K562 (cell line): Measurements from ENCODE around the gene RPS6KL1. TPM values are rescaled to one million over a fixed set of nuclear protein-coding genes. Genes with fewer than 3 reads are reported as not detected.
A peak's percentile ranks its signal among the peaks of the same experiment; 100 is the strongest.

Experiments
- ATAC-seq: fragments of 200-7000 bp; cut with Tn5 transposase; 3 replicates; pipeline ENCODE4 v1.9.1; 2020; ENCODE audit warnings: moderate library complexity
- BruUV-seq: library from RNA; stranded (reverse); fragments of 400-500 nt; replicated peaks from 2 replicates; lab custom pipeline; 2021; lab: Mats Ljungman, UMichigan
- CTCF ChIA-PET: fragments of 300-600 bp; formaldehyde crosslinking; extraction: SDS; loops from one replicate; lab custom pipeline; 2021; ENCODE audit warnings: low intra/inter-chr PET ratio; lab: Yijun Ruan, JAX
- POLR2A ChIA-PET: fragments of 300-600, 350-650 bp; sonication (Branson Sonifier 250); formaldehyde crosslinking; extraction: SDS; loops from one replicate; lab custom pipeline; 2021; ENCODE audit warnings: antibody characterized with exemption, inconsistent platforms; lab: Yijun Ruan, JAX
- DNase-seq, 4 experiments: peaks; one replicate each; pipeline versions ENCODE4 v3.0.0 to v3.0.0-alpha.2; 2011 to 2018; ENCODE audit warnings: low spot score in 3 of 4, mixed read lengths in 3 of 4; ENCODE audit errors: extremely low read depth in 1 of 4
- FAIRE-seq: peaks from 2 replicates; lab custom pipeline; 2011; peaks lifted over from hg19 to GRCh38; lab: Jason Lieb, UNC
- H2AFZ ChIP-seq: 2 replicates; pipeline ENCODE4 v1.6.0; 2011; ENCODE audit warnings: low read depth, low read length, control low read depth, inconsistent platforms
- H3K27ac ChIP-seq: fragments of 200-600 bp; 3 replicates; pipeline ENCODE4 v1.8.0; 2011; ENCODE audit warnings: low read depth, mild to moderate bottlenecking, control low read depth, inconsistent platforms, low read length, moderate library complexity, mixed read lengths; ENCODE audit errors: extremely low read depth
- H3K27me3 ChIP-seq, 2 experiments: fragments of 300-600 bp in 1 of 2; 2 replicates in 1 of 2; 3 replicates in 1 of 2; pipeline versions ENCODE4 v1.6.0 to v1.8.0; 2011; ENCODE audit warnings: inconsistent platforms in 2 of 2, low read length in 2 of 2, mild to moderate bottlenecking in 1 of 2, mixed read lengths in 1 of 2, moderate library complexity in 1 of 2; ENCODE audit not compliant: control insufficient read depth in 2 of 2, insufficient read depth in 2 of 2
- H3K36me3 ChIP-seq: fragments of 300-600 bp; 3 replicates; pipeline ENCODE4 v1.8.0; 2011; ENCODE audit warnings: mild to moderate bottlenecking, low read length, inconsistent platforms; ENCODE audit not compliant: control insufficient read depth, insufficient read depth
- H3K4me1 ChIP-seq, 2 experiments: fragments of 200-600 bp in 1 of 2; replicated peaks in 1 of 2; 2 replicates in 1 of 2; 3 replicates in 1 of 2; pipeline versions ENCODE4 v1.5.1 to v1.8.0; 2011; ENCODE audit warnings: inconsistent platforms in 2 of 2, low read length in 2 of 2, mild to moderate bottlenecking in 1 of 2, mixed read lengths in 1 of 2, moderate library complexity in 1 of 2; ENCODE audit not compliant: control insufficient read depth in 2 of 2, insufficient read depth in 2 of 2
- H3K4me2 ChIP-seq: 2 replicates; pipeline ENCODE4 v1.6.1; 2011; ENCODE audit warnings: low read length, control low read depth, inconsistent platforms, mixed read lengths; ENCODE audit not compliant: insufficient read depth
- H3K4me3 ChIP-seq: fragments of 200-600 bp; sonication (generic), shearing (Covaris generic); 2 replicates; pipeline ENCODE4 v1.5.1; 2016; ENCODE audit warnings: control low read depth, inconsistent platforms
- H3K79me2 ChIP-seq: fragments of 200-600 bp; 3 replicates; pipeline ENCODE4 v1.8.0; 2011; ENCODE audit warnings: low read length, inconsistent platforms; ENCODE audit not compliant: control insufficient read depth, insufficient read depth
- H3K9ac ChIP-seq, 2 experiments: 2 replicates each; pipeline versions ENCODE4 v1.6.0 to v1.6.1; 2011; ENCODE audit warnings: low read depth in 2 of 2, low read length in 2 of 2, control low read depth in 1 of 2, inconsistent platforms in 1 of 2, mild to moderate bottlenecking in 1 of 2, mixed read lengths in 1 of 2; ENCODE audit not compliant: insufficient read depth in 1 of 2
- H3K9me1 ChIP-seq: one replicate; pipeline ENCODE4 v1.6.0; 2011; ENCODE audit warnings: inconsistent platforms, mild to moderate bottlenecking, low read length, moderate library complexity; ENCODE audit not compliant: control insufficient read depth, insufficient read depth
- H3K9me3 ChIP-seq: replicated peaks from 2 replicates; pipeline ENCODE4 v1.5.1; 2011; ENCODE audit warnings: low read depth, low read length, inconsistent platforms; ENCODE audit not compliant: control insufficient read depth, insufficient read depth
- H4K20me1 ChIP-seq: replicated peaks from 2 replicates; pipeline ENCODE4 v1.6.1; 2011; ENCODE audit warnings: low read length, inconsistent platforms, mixed read lengths; ENCODE audit not compliant: control insufficient read depth, insufficient read depth
- ARID1B ChIP-seq: fragments of 450-650 bp; IDR thresholded peaks from 2 replicates; pipeline ENCODE4 v1.6.1; 2016; ENCODE audit warnings: antibody characterized with exemption, mild to moderate bottlenecking, inconsistent platforms
- ATF3 ChIP-seq, 2 experiments: fragments of 450-650 bp in 1 of 2; sonication (generic) in 1 of 2; formaldehyde crosslinking in 1 of 2; IDR thresholded peaks in 1 of 2; conservative IDR thresholded peaks in 1 of 2; 2 replicates each; pipeline versions ENCODE4 v1.6.1 to v1.8.1; 2016 to 2023; ENCODE audit warnings: mild to moderate bottlenecking in 2 of 2, moderate library complexity in 2 of 2, inconsistent platforms in 1 of 2, missing genetic modification reagents in 1 of 2
- BRD4 ChIP-seq: fragments of 200-600 bp; sonication (generic); IDR thresholded peaks from 2 replicates; pipeline ENCODE4 v1.6.1; 2017; ENCODE audit warnings: inconsistent platforms
- CEBPG ChIP-seq, 3 experiments: fragments of 200-800 bp in 1 of 3; sonication (Bioruptor generic) in 1 of 3; sonication (generic) in 1 of 3; formaldehyde crosslinking in 1 of 3; IDR thresholded peaks in 2 of 3; conservative IDR thresholded peaks in 1 of 3; 2 replicates each; pipeline versions ENCODE4 v1.6.1 to v1.8.0; 2016 to 2022; ENCODE audit warnings: missing compliant biosample characterization in 2 of 3, missing genetic modification characterization in 2 of 3, mild to moderate bottlenecking in 1 of 3, missing genetic modification reagents in 1 of 3
- ELF2 ChIP-seq: fragments of 250-450 bp; sonication (Bioruptor Pico); IDR thresholded peaks from 2 replicates; pipeline ENCODE4 v1.5.0; 2021; ENCODE audit warnings: mild to moderate bottlenecking
- ESRRA ChIP-seq: fragments of 450-650 bp; IDR thresholded peaks from 2 replicates; pipeline ENCODE4 v1.6.1; 2014; ENCODE audit warnings: low read depth, mild to moderate bottlenecking, moderate library complexity, borderline replicate concordance
- FOXJ2 ChIP-seq: fragments of 200-800 bp; sonication (Bioruptor generic); IDR thresholded peaks from 2 replicates; pipeline ENCODE4 v1.6.1; 2016; ENCODE audit warnings: missing genetic modification characterization, missing compliant biosample characterization
- GTF2B ChIP-seq: IDR thresholded peaks from 2 replicates; pipeline ENCODE4 v1.6.1; 2011; ENCODE audit not compliant: insufficient read length; ENCODE audit errors: extremely low read depth
- NCOR1 ChIP-seq: fragments of 450-650 bp; IDR thresholded peaks from 2 replicates; pipeline ENCODE4 v1.6.1; 2016; ENCODE audit warnings: mild to moderate bottlenecking, moderate library complexity
- NR3C1 ChIP-seq: sonication (generic); formaldehyde crosslinking; IDR thresholded peaks from 2 replicates; pipeline ENCODE4 v1.8.1; 2022; ENCODE audit warnings: missing genetic modification reagents
- PHF8 ChIP-seq: fragments of 200-600 bp; sonication (generic); IDR thresholded peaks from 2 replicates; pipeline ENCODE4 v1.6.1; 2012; ENCODE audit warnings: mixed run types, mild to moderate bottlenecking, inconsistent platforms, low read length, moderate library complexity, borderline replicate concordance
- RBM25 ChIP-seq: fragments of 200-400 bp; formaldehyde crosslinking; IDR thresholded peaks from 2 replicates; pipeline ENCODE4 v1.6.1; 2018; ENCODE audit warnings: low read length, low read depth, moderate library complexity; ENCODE audit not compliant: severe bottlenecking
- RNF2 ChIP-seq: sonication (generic); IDR thresholded peaks from 2 replicates; pipeline ENCODE4 v1.6.1; 2016
- ZFP36 ChIP-seq: fragments of 150-350 bp; IDR thresholded peaks from 2 replicates; pipeline ENCODE4 v1.6.1; 2018; ENCODE audit warnings: low read length, low read depth; ENCODE audit not compliant: partially characterized antibody
- ZNF668 ChIP-seq: fragments of 250-450 bp; sonication (Bioruptor Pico); IDR thresholded peaks from 2 replicates; pipeline ENCODE4 v1.8.0; 2022; ENCODE audit warnings: mild to moderate bottlenecking, inconsistent platforms
- ZNF778 ChIP-seq: fragments of 450-650 bp; formaldehyde crosslinking; IDR thresholded peaks from 2 replicates; pipeline ENCODE4 v1.4.0; 2020; ENCODE audit warnings: mild to moderate bottlenecking, moderate library complexity
- ZNF830 ChIP-seq: fragments of 250-450 bp; sonication (Bioruptor Pico); IDR thresholded peaks from 2 replicates; pipeline ENCODE4 v1.5.0; 2021; ENCODE audit warnings: mild to moderate bottlenecking
- WGBS: fragments of 100-300 bp; shearing (Covaris generic); methylation state at CpG from one replicate; pipeline ENCODE4 v1.1.6; 2016; ENCODE audit warnings: low coverage, mixed read lengths; ENCODE audit not compliant: insufficient coverage; ENCODE audit errors: missing lambda C conversion rate; 5-methylcytosine and 5-hydroxymethylcytosine counted together
- in situ Hi-C: fragments of 300-500 bp; cut with MboI; formaldehyde crosslinking; loops from 4 replicates; pipeline ENCODE4 v1.15.0; 2018; ENCODE audit warnings: inconsistent platforms, mixed read lengths
- intact Hi-C: fragments of 100-400 bp; cut with micrococcal nuclease; formaldehyde crosslinking; loops from 2 replicates; pipeline ENCODE4 v1.14.2; 2022
- polyA plus RNA-seq, 8 experiments: library from polyadenylated mRNA; depleted of rRNA in 4 of 8; stranded (reverse) in 5 of 8; unstranded in 3 of 8; fragments of >200 nt; fragmentation: Nextera tagmentation in 2 of 8; fragmentation: Illumina TruSeq in 1 of 8; extraction: Ambion mirVana in 2 of 8; extraction: Trizol in 1 of 8; gene quantifications; 2 replicates each; pipeline versions ENCODE4 v1.2.1 to v1.2.3, GENCODE V29; 2011 to 2014; ENCODE audit warnings: inconsistent platforms in 1 of 8, missing spikeins in 1 of 8
- total RNA-seq, 7 experiments: library from RNA; depleted of rRNA in 6 of 7; stranded (reverse); fragments of >200 nt in 6 of 7; fragmentation: Illumina TruSeq in 2 of 7; extraction: Trizol in 2 of 7; gene quantifications; 2 replicates each; pipeline versions ENCODE4 v1.2.1 to v1.2.3, GENCODE V29; 2011 to 2021; ENCODE audit warnings: low replicate concordance in 1 of 7
- TF ChIP-seq, protein P1 (sequence below), 2 experiments: IDR thresholded peaks; 2 replicates each; pipeline ENCODE4 v1.6.1; 2011; ENCODE audit warnings: borderline replicate concordance in 1 of 2, control low read depth in 1 of 2, low read depth in 1 of 2, low read length in 1 of 2, mild to moderate bottlenecking in 1 of 2, mixed read lengths in 1 of 2, moderate library complexity in 1 of 2; ENCODE audit not compliant: insufficient read depth in 1 of 2, insufficient read length in 1 of 2, poor library complexity in 1 of 2, severe bottlenecking in 1 of 2; ENCODE audit errors: extremely low read depth in 1 of 2

The RPS6KL1 gene
- total and polyA plus RNA-seq, 9 of the 15 experiments (the other 6 are each of a cell fraction or from before 2014, with no cell fraction given), result 0.91 to 15.5 (median 8.1) TPM

GRCh38 chr14:74859757-74860552 lies 63.1 kb downstream of the RPS6KL1 start:
- in situ Hi-C loops (loop anchor here (5.0 to 10.0 kb wide), 2 partner anchors 42 to 445 kb away; no protein-coding TSS in a partner anchor), intact Hi-C loops (loop anchor here (5.0 kb wide), 1 partner anchor 437 kb away; no protein-coding TSS in a partner anchor)
- ChIA-PET POLR2A (interaction anchor here (0.7 kb wide), 1 partner anchor 423 kb away, joined by 3 read pairs; no protein-coding TSS in a partner anchor), CTCF (interaction anchor here (0.6 to 2.1 kb wide), 4 partner anchors 45 to 522 kb away, joined by 3 to 23 read pairs (median 11); no protein-coding TSS in a partner anchor)
- H3K4me1 ChIP-seq, result peaks cover 0 to 4% of the 10 kb centered on the region in 2 experiments; a peak in 2 of 5 replicates
- ATAC-seq, result no peak
- no peaks in the 10 kb centered on the region for H3K27me3 ChIP-seq
- no peak overlapping the region for H2AFZ ChIP-seq
- DNase-seq, result no peak
- no peak for FAIRE-seq
- no peaks in the 10 kb centered on the region for H3K9me3 ChIP-seq
- no TSS peak for BruUV-seq
- no peak overlapping the region for H3K4me3 ChIP-seq
- H3K79me2 ChIP-seq, result no peaks in the 10 kb centered on the region
- no peak for TF ChIP-seq PHF8
- no peak for TF ChIP-seq ESRRA
- TF ChIP-seq GTF2B, result no peak
- peak; percentile 65 for TF ChIP-seq ATF3 (IDR thresholded peaks at IDR 0.05)
- TF ChIP-seq ATF3 (CRISPR knock-in tag; conservative IDR thresholded peaks at IDR 0.05), result no peak
- no peak for TF ChIP-seq ZNF668 (CRISPR knock-in tag)
- no peak for TF ChIP-seq NR3C1 (CRISPR knock-in tag)
- TF ChIP-seq, protein P1, sequence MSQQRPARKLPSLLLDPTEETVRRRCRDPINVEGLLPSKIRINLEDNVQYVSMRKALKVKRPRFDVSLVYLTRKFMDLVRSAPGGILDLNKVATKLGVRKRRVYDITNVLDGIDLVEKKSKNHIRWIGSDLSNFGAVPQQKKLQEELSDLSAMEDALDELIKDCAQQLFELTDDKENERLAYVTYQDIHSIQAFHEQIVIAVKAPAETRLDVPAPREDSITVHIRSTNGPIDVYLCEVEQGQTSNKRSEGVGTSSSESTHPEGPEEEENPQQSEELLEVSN (IDR thresholded peaks at IDR 0.05; ENCODE audit: borderline replicate concordance in 1 of 2, extremely low read depth in 1 of 2, insufficient read depth in 1 of 2, insufficient read length in 1 of 2, low read depth in 1 of 2, low read length in 1 of 2, poor library complexity in 1 of 2, severe bottlenecking in 1 of 2), result no peak
- no peak for TF ChIP-seq ELF2 (CRISPR knock-in tag)
- TF ChIP-seq ARID1B, result no peak
- no peak for TF ChIP-seq NCOR1
- TF ChIP-seq ZNF830, result no peak
- no peak for TF ChIP-seq ZNF778 (CRISPR knock-in tag)
- no peak for TF ChIP-seq FOXJ2
- TF ChIP-seq BRD4, result no peak
- peak; percentile 60 for TF ChIP-seq ZFP36
- TF ChIP-seq CEBPG (CRISPR knock-in tag; IDR thresholded peaks at IDR 0.05), result no peak; the same call in 1 of the 2 replicates
- TF ChIP-seq CEBPG (tag; conservative IDR thresholded peaks at IDR 0.05 in 1 of 2, IDR thresholded peaks at IDR 0.05 in 1 of 2), result peak; percentile 48 to 74; a peak in 3 of 4 replicates
- no peak for TF ChIP-seq RNF2
- peak; percentile 75 for TF ChIP-seq RBM25
- H3K9me1 ChIP-seq, result no peaks in the 10 kb centered on the region
- no peak overlapping the region for H3K27ac ChIP-seq
- 14% methylated on average over 9 of the region's 10 CpGs for WGBS
- H3K9ac ChIP-seq, result no peak overlapping the region
- no peaks in the 10 kb centered on the region for H3K36me3 ChIP-seq
- no peaks in the 10 kb centered on the region; the same call in 1 of the 2 replicates for H4K20me1 ChIP-seq
- H3K4me2 ChIP-seq, result no peak overlapping the region
